Measurements from ENCODE around the gene UTS2B. TPM values are rescaled to one million over a fixed set of nuclear protein-coding genes. Genes with fewer than 3 reads are reported as not detected.

Gene UTS2B
- total and polyA plus RNA-seq, 4 donors: 0.10 to 2.4 (median 0.31) TPM

GRCh38 chr3:191316876-191317603, 13.3 kb downstream of the UTS2B start:
- Histone ChIP-seq H3K27me3 (ENCODE audit: control insufficient read depth in 3 of 3, insufficient read depth in 3 of 3, low read length in 2 of 3) (no peaks in the 10 kb centered on the region), H3K4me3 (no peak overlapping the region), H3K4me1 (ENCODE audit: control insufficient read depth in 5 of 5, insufficient read depth in 5 of 5, low read length in 5 of 5) (peaks cover 0 to 2% (median 0%) of the 10 kb centered on the region in 5 donors), H3K27ac (ENCODE audit: low read depth in 1 of 2, low read length in 1 of 2) (no peak overlapping the region), H3K36me3 (ENCODE audit: control insufficient read depth in 4 of 4, insufficient read depth in 4 of 4, low read length in 4 of 4) (no peaks in the 10 kb centered on the region), H3K9me3 (ENCODE audit: control insufficient read depth in 4 of 4, insufficient read depth in 3 of 4, low read length in 3 of 4) (no peaks in the 10 kb centered on the region), H3K9ac (ENCODE audit: insufficient read depth in 1 of 2, low read length in 2 of 2) (no peak overlapping the region)
- DNase-seq (no peak), ATAC-seq (ENCODE audit: insufficient read depth, low FRiP score) (no peak)
- no peak for TF ChIP-seq CTCF (IDR thresholded peaks at IDR 0.05; ENCODE audit: control extremely low read depth, extremely low read depth)
- WGBS, 2 donors: 95 to 97% methylated on average over 39 to 40 of the region's 40 CpGs

GRCh38 chr3:191314109-191314728, 16.1 kb downstream of the UTS2B start:
- H3K27ac ChIP-seq (ENCODE audit: low read depth in 1 of 2, low read length in 1 of 2): no peak overlapping the region
- H3K36me3 ChIP-seq (ENCODE audit: control insufficient read depth in 4 of 4, insufficient read depth in 4 of 4, low read length in 4 of 4): no peaks in the 10 kb centered on the region
- H3K4me3 ChIP-seq: no peak overlapping the region
- DNase-seq (no peak), ATAC-seq (ENCODE audit: insufficient read depth, low FRiP score) (no peak)
- no peaks in the 10 kb centered on the region for H3K9me3 ChIP-seq (ENCODE audit: control insufficient read depth in 4 of 4, insufficient read depth in 3 of 4, low read length in 3 of 4)
- 80 to 86% methylated on average over 5 of the region's 5 CpGs for WGBS, 2 donors
- H3K9ac ChIP-seq (ENCODE audit: insufficient read depth in 1 of 2, low read length in 2 of 2): no peak overlapping the region
- no peaks in the 10 kb centered on the region for H3K27me3 ChIP-seq (ENCODE audit: control insufficient read depth in 3 of 3, insufficient read depth in 3 of 3, low read length in 2 of 3)
- H3K4me1 ChIP-seq (ENCODE audit: control insufficient read depth in 5 of 5, insufficient read depth in 5 of 5, low read length in 5 of 5): peaks cover 0 to 2% (median 0%) of the 10 kb centered on the region in 5 donors
- TF ChIP-seq CTCF (IDR thresholded peaks at IDR 0.05; ENCODE audit: control extremely low read depth, extremely low read depth): no peak

GRCh38 chr3:191313296-191313695, 17.0 kb downstream of the UTS2B start:
- no peak overlapping the region for H3K27ac ChIP-seq (ENCODE audit: low read depth in 1 of 2, low read length in 1 of 2)
- no peaks in the 10 kb centered on the region for H3K36me3 ChIP-seq (ENCODE audit: control insufficient read depth in 4 of 4, insufficient read depth in 4 of 4, low read length in 4 of 4)
- no peaks in the 10 kb centered on the region for H3K27me3 ChIP-seq (ENCODE audit: control insufficient read depth in 3 of 3, insufficient read depth in 3 of 3, low read length in 2 of 3)
- no peak overlapping the region for H3K9ac ChIP-seq (ENCODE audit: insufficient read depth in 1 of 2, low read length in 2 of 2)
- no peak for TF ChIP-seq CTCF (IDR thresholded peaks at IDR 0.05; ENCODE audit: control extremely low read depth, extremely low read depth)
- no peak overlapping the region for H3K4me3 ChIP-seq
- H3K9me3 ChIP-seq (ENCODE audit: control insufficient read depth in 4 of 4, insufficient read depth in 3 of 4, low read length in 3 of 4): no peaks in the 10 kb centered on the region
- H3K4me1 ChIP-seq (ENCODE audit: control insufficient read depth in 5 of 5, insufficient read depth in 5 of 5, low read length in 5 of 5): peaks cover 0 to 2% (median 0%) of the 10 kb centered on the region in 5 donors
- no peak for ATAC-seq (ENCODE audit: insufficient read depth, low FRiP score)
- WGBS, 2 donors: 96 to 99% methylated on average over 2 of the region's 2 CpGs
- no peak for DNase-seq

Measured in lung (tissue), 12 donors.